ENCODE results near the gene SLC35F4.

The SLC35F4 gene

GRCh38 chr14:57671021-57671420 lies 194.9 kb downstream of the SLC35F4 start:
- Histone ChIP-seq H3F3A (ENCODE audit: low read depth) (no peaks in the 10 kb centered on the region), H3K9ac (ENCODE audit: low read depth, low read length, poor library complexity, severe bottlenecking) (no peak overlapping the region)

GRCh38 chr14:57660208-57660607 lies 205.7 kb downstream of the SLC35F4 start:
- no peaks in the 10 kb centered on the region for H3K9me2 ChIP-seq (replicated peaks; ENCODE audit: low read depth, low read length)
- H3K4me3 ChIP-seq (ENCODE audit: low read length, poor library complexity, severe bottlenecking), result no peak overlapping the region
- H3F3A ChIP-seq (ENCODE audit: low read depth), result no peaks in the 10 kb centered on the region
- H3K9ac ChIP-seq (ENCODE audit: low read depth, low read length, poor library complexity, severe bottlenecking), result no peak overlapping the region
- H4K20me1 ChIP-seq (ENCODE audit: insufficient read depth, low read length, poor library complexity, severe bottlenecking), result no peaks in the 10 kb centered on the region
- H3K4me2 ChIP-seq (ENCODE audit: low read depth, low read length, poor library complexity, severe bottlenecking), result no peak overlapping the region
- no peaks in the 10 kb centered on the region for H3K27me3 ChIP-seq (ENCODE audit: insufficient read depth, low read length, poor library complexity, severe bottlenecking)
- no peak overlapping the region for H2AFZ ChIP-seq (ENCODE audit: low read length)
- H3K79me2 ChIP-seq (ENCODE audit: insufficient read depth, low read length), result no peaks in the 10 kb centered on the region
- no peaks in the 10 kb centered on the region for H3K9me3 ChIP-seq (ENCODE audit: insufficient read depth, low read depth, low read length)
- TF ChIP-seq CTCF (conservative IDR thresholded peaks at IDR 0.05; ENCODE audit: low read length) (no peak), EZH2phosphoT487 (IDR thresholded peaks at IDR 0.05; ENCODE audit: borderline replicate concordance) (no peak)
- no peaks in the 10 kb centered on the region for H3K36me3 ChIP-seq (ENCODE audit: insufficient read depth, low read length)
- no peaks in the 10 kb centered on the region for H3K4me1 ChIP-seq (ENCODE audit: insufficient read depth, low read length, poor library complexity, severe bottlenecking)

More at GRCh38 chr14:57671021-57671420, 194.9 kb downstream of the SLC35F4 start:
- Histone ChIP-seq H3K9me2 (replicated peaks; ENCODE audit: low read depth, low read length) (no peaks in the 10 kb centered on the region), H3K4me2 (ENCODE audit: low read depth, low read length, poor library complexity, severe bottlenecking) (no peak overlapping the region), H3K4me1 (ENCODE audit: insufficient read depth, low read length, poor library complexity, severe bottlenecking) (no peaks in the 10 kb centered on the region), H2AFZ (ENCODE audit: low read length) (no peak overlapping the region), H3K36me3 (ENCODE audit: insufficient read depth, low read length) (no peaks in the 10 kb centered on the region), H4K20me1 (ENCODE audit: insufficient read depth, low read length, poor library complexity, severe bottlenecking) (no peaks in the 10 kb centered on the region), H3K27me3 (ENCODE audit: insufficient read depth, low read length, poor library complexity, severe bottlenecking) (no peaks in the 10 kb centered on the region), H3K79me2 (ENCODE audit: insufficient read depth, low read length) (no peaks in the 10 kb centered on the region), H3K9me3 (ENCODE audit: insufficient read depth, low read depth, low read length) (no peaks in the 10 kb centered on the region), H3K4me3 (ENCODE audit: low read length, poor library complexity, severe bottlenecking) (no peak overlapping the region)
- TF ChIP-seq EZH2phosphoT487 (IDR thresholded peaks at IDR 0.05; ENCODE audit: borderline replicate concordance) (no peak), CTCF (conservative IDR thresholded peaks at IDR 0.05; ENCODE audit: low read length) (no peak)

GRCh38 chr14:57659052-57659451 lies 206.8 kb downstream of the SLC35F4 start:
- H3K4me2 ChIP-seq (ENCODE audit: low read depth, low read length, poor library complexity, severe bottlenecking), result no peak overlapping the region
- H3K4me3 ChIP-seq (ENCODE audit: low read length, poor library complexity, severe bottlenecking), result no peak overlapping the region
- H3K4me1 ChIP-seq (ENCODE audit: insufficient read depth, low read length, poor library complexity, severe bottlenecking), result no peaks in the 10 kb centered on the region
- no peaks in the 10 kb centered on the region for H3F3A ChIP-seq (ENCODE audit: low read depth)
- no peaks in the 10 kb centered on the region for H3K27me3 ChIP-seq (ENCODE audit: insufficient read depth, low read length, poor library complexity, severe bottlenecking)
- H3K36me3 ChIP-seq (ENCODE audit: insufficient read depth, low read length), result no peaks in the 10 kb centered on the region
- H3K9me3 ChIP-seq (ENCODE audit: insufficient read depth, low read depth, low read length), result no peaks in the 10 kb centered on the region
- no peaks in the 10 kb centered on the region for H3K9me2 ChIP-seq (replicated peaks; ENCODE audit: low read depth, low read length)
- H4K20me1 ChIP-seq (ENCODE audit: insufficient read depth, low read length, poor library complexity, severe bottlenecking), result no peaks in the 10 kb centered on the region
- no peak overlapping the region for H3K9ac ChIP-seq (ENCODE audit: low read depth, low read length, poor library complexity, severe bottlenecking)
- H3K79me2 ChIP-seq (ENCODE audit: insufficient read depth, low read length), result no peaks in the 10 kb centered on the region
- no peak overlapping the region for H2AFZ ChIP-seq (ENCODE audit: low read length)
- TF ChIP-seq CTCF (conservative IDR thresholded peaks at IDR 0.05; ENCODE audit: low read length) (no peak), EZH2phosphoT487 (IDR thresholded peaks at IDR 0.05; ENCODE audit: borderline replicate concordance) (no peak)
